Adrenal gland (tissue), 5 donors: ENCODE results near the gene AACS.

Experiments
- POLR2A ChIP-seq, 2 donors: fragments of 450-650 bp; IDR thresholded peaks; one replicate each; pipeline ENCODE4 v1.6.1; 2017; ENCODE audit warnings: antibody characterized with exemption in 2 of 2, mild to moderate bottlenecking in 2 of 2, moderate library complexity in 1 of 2
- TF ChIP-seq, protein P1 (sequence below), 6 experiments: fragments of 450-650 bp in 4 of 6; fragments of 200-600 bp in 2 of 6; sonication (generic) in 1 of 6; IDR thresholded peaks; 1 replicate in 5 of 6; 2 replicates in 1 of 6; pipeline versions ENCODE4 v1.5.1 to v1.8.0; 2016 to 2021; ENCODE audit warnings: antibody characterized with exemption in 6 of 6, mild to moderate bottlenecking in 2 of 6, moderate library complexity in 1 of 6
- donor health status: DM: no; HTN: no; CAD: no.

DNA sequence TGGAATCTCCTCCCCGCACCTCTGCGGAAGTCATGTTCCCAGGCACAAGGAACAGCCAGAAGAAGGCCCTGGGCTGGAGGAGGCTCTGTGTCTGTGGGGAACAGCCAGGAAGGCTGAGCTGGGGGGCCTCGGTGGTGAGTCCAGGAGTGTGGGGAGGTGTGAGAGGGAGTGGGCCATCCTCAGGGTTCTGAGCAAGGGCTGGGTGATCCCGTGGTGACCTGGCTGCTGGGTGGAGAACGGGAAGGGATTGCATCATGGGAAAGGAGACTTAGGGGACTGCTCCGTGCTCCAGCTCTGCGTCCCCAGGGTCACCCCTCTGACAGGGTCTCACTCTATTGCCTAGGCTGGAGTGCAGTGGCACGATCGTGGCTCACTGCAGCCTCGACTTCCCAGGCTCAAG, 13.8 kb downstream of the AACS start:
- TF ChIP-seq, protein P1, sequence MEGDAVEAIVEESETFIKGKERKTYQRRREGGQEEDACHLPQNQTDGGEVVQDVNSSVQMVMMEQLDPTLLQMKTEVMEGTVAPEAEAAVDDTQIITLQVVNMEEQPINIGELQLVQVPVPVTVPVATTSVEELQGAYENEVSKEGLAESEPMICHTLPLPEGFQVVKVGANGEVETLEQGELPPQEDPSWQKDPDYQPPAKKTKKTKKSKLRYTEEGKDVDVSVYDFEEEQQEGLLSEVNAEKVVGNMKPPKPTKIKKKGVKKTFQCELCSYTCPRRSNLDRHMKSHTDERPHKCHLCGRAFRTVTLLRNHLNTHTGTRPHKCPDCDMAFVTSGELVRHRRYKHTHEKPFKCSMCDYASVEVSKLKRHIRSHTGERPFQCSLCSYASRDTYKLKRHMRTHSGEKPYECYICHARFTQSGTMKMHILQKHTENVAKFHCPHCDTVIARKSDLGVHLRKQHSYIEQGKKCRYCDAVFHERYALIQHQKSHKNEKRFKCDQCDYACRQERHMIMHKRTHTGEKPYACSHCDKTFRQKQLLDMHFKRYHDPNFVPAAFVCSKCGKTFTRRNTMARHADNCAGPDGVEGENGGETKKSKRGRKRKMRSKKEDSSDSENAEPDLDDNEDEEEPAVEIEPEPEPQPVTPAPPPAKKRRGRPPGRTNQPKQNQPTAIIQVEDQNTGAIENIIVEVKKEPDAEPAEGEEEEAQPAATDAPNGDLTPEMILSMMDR (IDR thresholded peaks at IDR 0.05) = no peak
- TF ChIP-seq POLR2A (IDR thresholded peaks at IDR 0.05) = no peak
